Fibroblast of skin of right biceps (primary cell): ENCODE data around the gene TRIM37.
"Not testable (repeated sequence)": the region's sequence is repeated elsewhere in the genome, so short reads cannot be mapped to it uniquely, and the experiment has no call there.

Source experiments
- DNase-seq: peaks from one replicate; pipeline ENCODE4 v3.0.0-alpha.2; 2013

The TRIM37 gene

GRCh38 chr17:59106463-59107305, at the start of gene TRIM37:
Gene TRIM37, minus strand, starts transcription at chr17:59106880. Its CDS starts 419 bp downstream, at chr17:59106461.
- DNase-seq = peak; percentile 98

- peak; percentile 100 for DNase-seq
These were observed 48.9 kb upstream of the TRIM37 start, which contains the start of gene PRR11 for GRCh38 chr17:59155439-59156177. Gene PRR11, plus strand, starts transcription at chr17:59155746. Its CDS starts 14,007 bp downstream, at chr17:59169753.

GRCh38 chr17:59154721-59155438, 48.2 kb upstream of the TRIM37 start, which contains the start of gene SKA2:
Gene SKA2, minus strand, starts transcription at chr17:59155186. Its CDS starts 23 bp downstream, at chr17:59155163.
- no peak for DNase-seq

GRCh38 chr17:59154292-59154720, 47.6 kb upstream of the TRIM37 start:
- DNase-seq = peak; percentile 59

GRCh38 chr17:59152925-59153324, 46.2 kb upstream of the TRIM37 start:
- DNase-seq = no peak

GRCh38 chr17:59151591-59151990, 44.9 kb upstream of the TRIM37 start:
- DNase-seq = no peak

GRCh38 chr17:59151006-59151405, 44.3 kb upstream of the TRIM37 start:
- DNase-seq = no peak

- no peak for DNase-seq
These were observed 43.3 kb upstream of the TRIM37 start for GRCh38 chr17:59149841-59150511.

- DNase-seq = peak; percentile 79
These were observed 42.4 kb upstream of the TRIM37 start for GRCh38 chr17:59149051-59149450.

- no peak for DNase-seq
These were observed 39.0 kb upstream of the TRIM37 start for GRCh38 chr17:59145571-59146096.

- no peak for DNase-seq
These were observed 35.2 kb upstream of the TRIM37 start for GRCh38 chr17:59141860-59142259.

- DNase-seq = no peak
These were observed 33.3 kb upstream of the TRIM37 start for GRCh38 chr17:59139939-59140338.

GRCh38 chr17:59138339-59138738, 31.7 kb upstream of the TRIM37 start:
- DNase-seq = not testable (repeated sequence)

- DNase-seq = no peak
These were observed 24.5 kb upstream of the TRIM37 start for GRCh38 chr17:59131131-59131530.

GRCh38 chr17:59129814-59130213, 23.1 kb upstream of the TRIM37 start:
- no peak for DNase-seq

- no peak for DNase-seq
These were observed 20.2 kb upstream of the TRIM37 start for GRCh38 chr17:59126809-59127417.

- DNase-seq = no peak
These were observed 18.0 kb upstream of the TRIM37 start for GRCh38 chr17:59124665-59125064.

GRCh38 chr17:59121901-59122480, 15.3 kb upstream of the TRIM37 start:
- DNase-seq = no peak

- DNase-seq = no peak
These were observed 8.8 kb upstream of the TRIM37 start for GRCh38 chr17:59115474-59115873.

GRCh38 chr17:59111539-59111938, 4.9 kb upstream of the TRIM37 start:
- DNase-seq = no peak

- no peak for DNase-seq
These were observed 4.3 kb upstream of the TRIM37 start for GRCh38 chr17:59110973-59111372.
